ENCODE results near the gene SMIM29.

The SMIM29 gene

DNA sequence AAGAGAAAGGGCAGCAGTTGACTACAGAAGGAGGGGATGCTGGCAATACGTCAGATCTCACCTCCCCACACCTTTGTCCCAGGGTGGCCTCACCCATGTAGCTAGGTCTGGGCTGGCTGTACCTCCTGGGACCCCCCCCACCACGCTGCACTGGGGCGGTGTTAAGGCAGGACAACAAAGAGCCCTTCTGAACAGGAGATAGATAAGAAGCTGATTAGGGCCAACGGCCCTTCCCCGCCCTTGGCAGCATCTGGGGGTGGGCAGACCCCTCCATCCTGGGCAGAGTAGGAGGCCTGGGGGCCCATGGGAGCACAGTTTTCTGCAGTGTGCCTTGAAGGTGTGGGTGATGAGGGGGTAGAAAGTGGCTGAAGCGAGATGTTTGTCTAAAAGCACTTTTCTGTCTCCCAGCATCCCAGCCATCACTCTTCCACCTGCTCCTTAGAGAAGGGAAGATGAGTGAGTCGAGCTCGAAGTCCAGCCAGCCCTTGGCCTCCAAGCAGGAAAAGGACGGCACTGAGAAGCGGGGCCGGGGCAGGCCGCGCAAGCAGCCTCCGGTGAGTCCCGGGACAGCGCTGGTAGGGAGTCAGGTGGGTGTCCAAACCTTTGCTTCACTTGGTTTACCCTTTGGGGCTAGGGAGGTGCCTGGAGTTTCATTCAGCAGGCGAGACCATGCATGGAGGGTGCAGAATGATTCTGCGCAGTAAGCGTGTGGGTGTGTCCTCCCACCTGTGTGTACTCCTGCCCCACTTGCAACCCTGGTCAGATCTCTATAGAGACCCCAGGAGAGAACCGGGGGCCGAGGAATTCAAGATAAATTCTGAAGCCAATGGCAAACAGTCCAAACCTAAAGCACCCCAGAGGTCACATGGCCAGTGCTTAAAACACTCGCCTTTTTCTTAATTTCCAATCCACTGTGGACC, 8.2 kb downstream of the SMIM29 start:
- intact Hi-C loops (cut with micrococcal nuclease): no loop called here
- no peak overlapping the region for H3K27ac Mint-ChIP-seq
- no peaks in the 10 kb centered on the region for H3K9me3 Mint-ChIP-seq
- peaks cover 55% of the 10 kb centered on the region for H3K36me3 Mint-ChIP-seq (ENCODE audit: low read depth)
- H3K27me3 Mint-ChIP-seq: no peaks in the 10 kb centered on the region
- H3K4me3 Mint-ChIP-seq: no peak overlapping the region
- peaks cover 81% of the 10 kb centered on the region for H3K4me1 Mint-ChIP-seq (ENCODE audit: low read depth)

DNA sequence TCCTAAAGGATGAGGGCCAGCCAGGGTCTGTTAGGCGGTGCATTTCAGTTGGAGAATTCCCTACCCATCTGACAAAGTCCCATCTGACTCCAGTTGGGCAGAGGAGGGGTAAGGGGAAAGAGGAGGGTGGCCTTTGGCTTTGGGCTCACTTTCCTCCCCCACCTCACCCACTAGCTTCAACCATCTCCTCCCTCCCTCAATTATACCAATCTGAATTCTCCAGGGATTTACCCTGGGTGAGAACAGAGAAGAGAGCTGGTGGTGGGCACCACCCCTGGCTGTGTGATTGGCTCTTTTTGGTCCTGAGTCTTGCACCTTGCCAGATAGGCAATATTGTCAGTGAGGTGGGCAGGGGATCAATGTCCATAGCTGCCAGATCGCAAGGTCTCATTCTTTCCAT, 8.9 kb downstream of the SMIM29 start:
- H3K9me3 Mint-ChIP-seq: no peaks in the 10 kb centered on the region
- no peak overlapping the region for H3K4me3 Mint-ChIP-seq
- intact Hi-C loops (cut with micrococcal nuclease): no loop called here
- H3K27ac Mint-ChIP-seq: no peak overlapping the region
- peaks cover 75% of the 10 kb centered on the region for H3K4me1 Mint-ChIP-seq (ENCODE audit: low read depth)
- H3K27me3 Mint-ChIP-seq: no peaks in the 10 kb centered on the region
- H3K36me3 Mint-ChIP-seq (ENCODE audit: low read depth): peaks cover 48% of the 10 kb centered on the region

DNA sequence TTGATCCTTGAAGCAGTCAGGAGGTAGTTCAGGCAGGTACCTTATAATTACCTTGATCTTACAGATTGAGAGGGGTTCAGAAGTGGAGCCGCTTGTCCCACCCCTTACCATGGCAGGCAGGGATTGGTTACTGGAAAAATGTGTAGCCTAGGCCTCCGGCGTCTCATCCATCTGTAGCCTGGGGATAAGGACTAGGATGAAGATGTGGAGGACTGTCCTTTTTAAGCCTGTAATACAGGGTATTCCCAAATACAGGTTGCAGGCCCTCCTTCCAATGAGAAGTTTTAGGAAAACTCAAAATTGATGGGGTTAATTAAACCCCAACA, 9.3 kb downstream of the SMIM29 start:
- H3K4me1 Mint-ChIP-seq (ENCODE audit: low read depth): peaks cover 70% of the 10 kb centered on the region

DNA sequence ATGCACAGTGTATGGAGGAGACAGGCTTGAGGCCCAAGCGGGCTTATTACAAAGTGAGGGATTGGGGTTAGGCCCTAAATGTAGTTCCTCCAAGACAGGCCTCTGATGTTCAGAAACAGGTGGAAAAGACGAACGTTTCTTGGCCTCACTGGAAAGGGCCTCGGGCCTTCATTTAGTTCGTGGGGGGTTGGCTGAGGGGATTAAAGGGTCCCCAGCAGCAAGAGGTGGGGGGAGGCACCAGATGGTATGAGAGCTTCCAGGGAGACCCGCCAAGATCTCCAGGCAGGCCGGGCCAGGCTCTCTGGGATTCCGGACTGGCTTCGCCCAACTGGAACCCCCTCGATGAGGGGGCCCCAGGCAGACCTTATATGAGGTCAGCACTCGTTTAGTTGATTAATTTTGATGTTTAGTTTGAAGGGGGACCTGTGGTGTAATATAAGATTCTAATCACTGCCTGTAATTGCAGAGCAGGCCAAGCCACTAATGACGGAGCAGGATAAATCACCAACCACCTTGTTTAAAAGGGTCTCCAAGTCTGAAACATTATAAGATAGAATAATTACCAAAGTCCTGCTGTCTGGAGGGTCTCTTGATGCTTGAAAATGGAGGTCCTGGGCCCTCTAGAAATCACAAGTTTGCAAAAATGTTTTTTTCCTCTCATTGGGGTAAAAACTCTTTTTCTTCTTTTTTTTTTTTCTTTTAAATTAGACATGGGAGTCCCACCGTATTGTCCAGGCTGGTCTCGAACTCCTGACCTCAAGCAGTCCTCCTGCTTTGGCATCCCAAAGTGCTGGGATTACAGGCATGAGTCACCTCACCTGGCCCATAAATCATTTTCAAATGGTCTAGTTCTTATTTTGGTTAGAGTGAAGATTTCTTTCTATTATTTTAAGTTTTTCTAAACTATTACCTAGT, 10.0 kb downstream of the SMIM29 start:
- peaks cover 64% of the 10 kb centered on the region for H3K4me1 Mint-ChIP-seq (ENCODE audit: low read depth)
- no peaks in the 10 kb centered on the region for H3K9me3 Mint-ChIP-seq
- H3K36me3 Mint-ChIP-seq (ENCODE audit: low read depth): peaks cover 39% of the 10 kb centered on the region
- peak overlapping the region; percentile 65 for H3K27ac Mint-ChIP-seq
- no peaks in the 10 kb centered on the region for H3K27me3 Mint-ChIP-seq
- peak overlapping the region; percentile 76 for H3K4me3 Mint-ChIP-seq
- intact Hi-C loops (cut with micrococcal nuclease): no loop called here

More for the DNA sequence above, 9.3 kb downstream of the SMIM29 start:
- Mint-ChIP-seq H3K9me3 (no peaks in the 10 kb centered on the region), H3K27ac (no peak overlapping the region), H3K36me3 (ENCODE audit: low read depth) (peaks cover 44% of the 10 kb centered on the region), H3K27me3 (no peaks in the 10 kb centered on the region), H3K4me3 (no peak overlapping the region)
- intact Hi-C loops (cut with micrococcal nuclease): no loop called here

DNA sequence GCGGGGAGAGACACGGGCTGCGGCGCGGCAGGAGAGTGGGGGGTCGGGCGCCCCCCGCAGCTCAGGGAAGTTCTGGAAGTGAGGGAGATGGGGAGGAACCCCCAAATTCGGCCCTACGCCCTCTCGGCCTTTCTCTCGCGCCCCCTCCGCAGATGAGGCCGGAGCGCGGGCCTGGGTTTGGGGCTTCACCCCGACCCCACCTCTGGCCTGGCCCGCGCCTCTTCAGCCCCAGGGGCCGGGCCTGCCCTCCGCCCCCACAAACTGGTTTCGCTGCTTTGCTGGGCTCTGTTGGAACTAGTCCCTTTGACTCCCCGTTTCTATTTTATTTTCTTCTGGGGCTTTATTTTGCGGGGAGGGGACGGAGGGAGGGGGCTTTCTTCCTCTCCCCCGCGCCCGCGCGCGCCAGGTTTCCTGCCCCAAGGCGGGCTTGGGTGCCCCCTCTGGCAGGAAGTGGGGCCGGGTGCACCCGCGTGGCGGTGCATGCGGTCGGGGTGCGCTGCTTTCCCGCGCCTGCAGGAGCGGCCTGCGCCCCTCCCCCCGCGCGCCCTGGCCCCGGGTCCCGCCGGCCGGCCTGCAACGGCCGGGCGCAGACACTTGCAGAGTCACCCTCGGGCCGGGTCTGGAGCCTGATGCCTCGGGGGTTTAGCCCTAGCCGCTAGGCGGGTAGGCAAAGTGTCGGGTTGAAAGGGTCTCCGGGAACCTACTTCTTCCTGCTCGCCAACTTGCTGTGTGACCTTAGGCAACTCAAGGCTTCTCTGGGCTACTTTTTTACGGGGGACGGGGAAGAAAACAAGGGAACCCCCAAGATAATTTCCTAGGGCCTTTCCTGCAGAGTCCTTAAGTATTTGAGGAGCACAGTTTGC, 10.9 kb downstream of the SMIM29 start:
- Mint-ChIP-seq H3K36me3 (ENCODE audit: low read depth) (peaks cover 30% of the 10 kb centered on the region), H3K27ac (peak overlapping the region; percentile 65), H3K4me1 (ENCODE audit: low read depth) (peaks cover 55% of the 10 kb centered on the region)

DNA sequence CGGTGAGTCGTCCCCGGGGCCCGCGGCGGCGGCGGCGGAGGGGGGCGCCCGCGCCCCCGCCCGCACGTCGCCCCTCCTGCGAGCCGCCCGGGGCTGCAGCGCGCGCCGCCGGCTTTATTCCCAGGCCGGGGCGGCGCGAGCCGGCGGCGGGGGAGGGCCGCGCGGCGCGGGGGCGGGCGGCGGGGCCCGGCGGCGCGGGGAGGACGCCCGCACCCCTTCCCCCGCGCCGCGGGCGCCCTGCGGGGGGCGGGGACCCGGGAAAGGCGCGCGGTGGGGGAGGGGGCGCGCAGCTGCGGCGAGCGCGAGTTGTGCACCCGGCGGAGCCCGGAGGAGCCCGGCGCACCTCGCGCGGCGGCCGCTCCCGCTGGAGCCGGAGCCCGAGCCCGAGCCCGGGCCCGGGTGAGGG, 11.5 kb downstream of the SMIM29 start:
- intact Hi-C loops (cut with micrococcal nuclease): no loop called here
- peaks cover 49% of the 10 kb centered on the region for H3K4me1 Mint-ChIP-seq (ENCODE audit: low read depth)
- H3K27ac Mint-ChIP-seq: peak overlapping the region; percentile 89
- H3K9me3 Mint-ChIP-seq: no peaks in the 10 kb centered on the region
- H3K27me3 Mint-ChIP-seq: no peaks in the 10 kb centered on the region
- peak overlapping the region; percentile 78 for H3K4me3 Mint-ChIP-seq
- peaks cover 24% of the 10 kb centered on the region for H3K36me3 Mint-ChIP-seq (ENCODE audit: low read depth)

More for the DNA sequence above, 10.9 kb downstream of the SMIM29 start:
- H3K27me3 Mint-ChIP-seq: no peaks in the 10 kb centered on the region
- intact Hi-C loops (cut with micrococcal nuclease): no loop called here
- peak overlapping the region; percentile 76 for H3K4me3 Mint-ChIP-seq
- H3K9me3 Mint-ChIP-seq: no peaks in the 10 kb centered on the region

DNA sequence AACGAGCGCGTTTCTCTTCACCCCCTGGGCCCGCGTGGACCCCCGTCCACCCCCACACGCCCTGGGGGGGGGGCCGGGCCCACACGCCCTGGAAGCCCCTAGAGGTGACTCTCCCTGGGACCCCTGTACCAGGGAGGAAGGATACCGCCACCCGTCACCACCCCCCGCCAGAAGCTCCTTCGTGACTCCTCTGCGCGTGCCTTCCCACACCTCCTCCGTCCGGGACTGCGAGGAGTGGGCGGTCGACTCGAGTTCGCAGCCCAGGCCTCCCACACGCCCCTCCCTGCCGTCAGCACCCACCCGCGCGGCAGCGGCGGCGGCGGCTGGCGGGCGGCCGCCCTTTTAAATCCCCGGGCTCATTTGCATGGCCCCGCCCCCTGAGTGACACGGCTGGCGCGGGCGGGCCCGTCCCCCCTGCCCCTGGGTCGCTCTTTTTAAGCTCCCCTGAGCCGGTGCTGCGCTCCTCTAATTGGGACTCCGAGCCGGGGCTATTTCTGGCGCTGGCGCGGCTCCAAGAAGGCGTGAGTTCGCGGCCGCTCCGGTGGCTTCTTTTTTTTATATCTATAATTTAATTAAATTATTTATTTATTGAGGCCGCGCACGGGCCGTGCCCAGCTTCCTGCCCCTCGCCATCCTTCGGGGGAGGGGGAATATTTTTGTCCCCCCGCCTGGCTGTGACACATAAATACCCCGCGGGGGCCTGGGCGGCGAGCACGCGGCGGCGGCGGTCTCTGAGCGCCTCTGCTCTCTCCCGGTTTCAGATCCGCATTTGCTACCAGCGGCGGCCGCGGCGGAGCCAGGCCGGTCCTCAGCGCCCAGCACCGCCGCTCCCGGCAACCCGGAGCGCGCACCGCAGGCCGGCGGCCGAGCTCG, 12.1 kb downstream of the SMIM29 start, which contains the start of gene HMGA1:
Gene HMGA1 (plus strand): TSS at position 431 of the 873 bp plus-strand sequence. CDS start 3,908 bp downstream, outside the sequence.
- intact Hi-C loops (cut with micrococcal nuclease): no loop called here
- Mint-ChIP-seq H3K4me3 (peak within 1 kb of the TSS; percentile 78), H3K27ac (peak within 1 kb of the TSS; percentile 89), H3K36me3 (ENCODE audit: low read depth) (peaks cover 18% of the 10 kb centered on the region), H3K9me3 (no peaks in the 10 kb centered on the region), H3K27me3 (no peaks in the 10 kb centered on the region), H3K4me1 (ENCODE audit: low read depth) (peaks cover 48% of the 10 kb centered on the region)

DNA sequence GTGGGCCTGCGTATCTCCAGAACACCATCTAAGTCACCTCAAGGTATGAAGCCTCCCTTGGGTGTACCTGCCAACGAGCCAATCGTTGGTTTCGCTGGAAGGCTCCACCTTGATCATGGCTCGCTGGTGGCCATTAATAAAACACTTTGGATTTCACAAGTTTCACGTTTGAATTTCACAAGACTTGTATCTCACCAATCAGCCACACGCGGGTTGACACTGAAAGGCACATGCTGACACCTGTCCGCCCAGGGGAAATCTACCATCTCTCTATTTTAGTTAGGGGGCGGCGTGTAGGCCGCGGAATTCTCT, 12.7 kb downstream of the SMIM29 start:
- Mint-ChIP-seq H3K36me3 (ENCODE audit: low read depth) (peaks cover 12% of the 10 kb centered on the region), H3K27me3 (no peaks in the 10 kb centered on the region), H3K4me3 (peak overlapping the region; percentile 78), H3K4me1 (ENCODE audit: low read depth) (peaks cover 45% of the 10 kb centered on the region), H3K9me3 (no peaks in the 10 kb centered on the region), H3K27ac (peak overlapping the region; percentile 89)
- intact Hi-C loops (cut with micrococcal nuclease): no loop called here

DNA sequence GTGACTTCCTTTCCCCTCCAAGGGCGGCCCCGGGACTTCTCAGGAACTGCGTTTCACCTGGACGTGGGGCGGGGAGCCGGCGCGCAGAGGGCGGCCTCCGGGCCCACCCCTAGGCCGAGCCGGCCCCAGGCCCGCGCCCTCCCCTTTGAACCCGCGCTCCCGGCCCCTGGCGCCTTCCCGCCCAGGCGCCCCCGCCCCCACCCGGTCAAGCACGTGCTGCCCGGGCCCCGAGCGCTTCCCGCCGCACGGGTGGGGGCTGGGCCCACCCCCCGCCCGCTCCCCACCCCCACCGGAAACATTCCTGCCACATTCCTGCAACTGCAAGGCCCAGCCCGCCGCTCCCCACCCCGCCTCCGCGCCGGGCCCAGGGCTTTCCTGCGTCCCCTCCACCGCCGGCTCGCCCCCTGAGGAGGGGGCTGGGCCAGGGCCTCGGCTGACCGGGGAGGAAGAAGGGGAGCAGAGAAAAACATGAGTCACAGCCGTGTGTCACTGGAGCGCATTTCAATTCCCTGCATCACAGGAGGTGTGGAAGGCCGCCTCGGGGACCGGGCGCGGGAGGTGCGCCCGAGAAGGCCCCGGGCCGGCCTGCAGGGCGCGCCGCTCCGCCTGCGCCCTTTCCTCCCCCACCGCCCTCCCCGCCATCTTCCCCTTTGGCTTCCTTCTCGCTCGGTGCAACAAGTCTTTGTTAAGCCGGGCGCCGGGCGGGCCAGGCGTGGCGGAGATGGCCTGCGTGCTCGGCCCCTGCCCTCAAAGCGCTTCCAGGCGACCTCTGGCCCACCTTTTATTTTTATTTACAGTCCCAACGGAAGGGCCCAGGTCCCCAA, 13.3 kb downstream of the SMIM29 start:
- intact Hi-C loops (cut with micrococcal nuclease): no loop called here

DNA sequence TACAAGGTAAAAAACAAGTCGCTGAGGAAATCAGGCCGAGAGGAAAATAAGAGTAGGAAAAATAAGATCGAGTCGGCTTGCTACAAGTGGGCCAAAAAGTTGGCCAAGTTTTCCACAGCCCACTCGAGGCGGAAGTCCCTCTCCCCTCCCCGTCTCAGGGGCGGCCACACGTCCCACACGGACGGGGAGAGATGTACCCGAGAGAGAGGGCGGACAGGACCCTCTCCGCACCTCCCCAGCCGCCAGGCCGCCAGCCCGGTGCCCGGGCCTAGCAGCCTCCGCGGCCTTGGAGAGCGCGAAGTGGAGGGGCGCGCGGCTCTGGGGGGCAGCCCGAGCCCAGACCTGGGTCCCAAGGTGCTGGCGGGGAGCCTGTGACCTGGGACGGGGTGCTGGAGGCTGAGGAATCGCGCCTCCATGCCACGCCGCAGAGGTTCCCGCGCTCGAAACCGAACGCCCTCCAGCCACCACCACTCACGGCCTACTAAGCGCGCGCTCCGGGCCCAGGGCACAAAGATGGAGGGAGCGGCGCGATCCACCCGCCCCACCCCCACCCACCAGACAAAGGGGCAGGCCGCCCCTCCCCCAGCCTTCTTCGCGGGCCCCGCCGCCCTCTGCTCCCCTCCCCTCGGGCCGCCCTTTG, 14.0 kb downstream of the SMIM29 start:
- H3K36me3 Mint-ChIP-seq (ENCODE audit: low read depth): no peaks in the 10 kb centered on the region
- peaks cover 42% of the 10 kb centered on the region for H3K4me1 Mint-ChIP-seq (ENCODE audit: low read depth)
- H3K27me3 Mint-ChIP-seq: peaks cover 1% of the 10 kb centered on the region
- no peak overlapping the region for H3K27ac Mint-ChIP-seq
- no peak overlapping the region for H3K4me3 Mint-ChIP-seq
- intact Hi-C loops (cut with micrococcal nuclease): no loop called here
- no peaks in the 10 kb centered on the region for H3K9me3 Mint-ChIP-seq

More for the DNA sequence above, 13.3 kb downstream of the SMIM29 start:
- peak overlapping the region; percentile 78 for H3K4me3 Mint-ChIP-seq
- H3K4me1 Mint-ChIP-seq (ENCODE audit: low read depth): peaks cover 47% of the 10 kb centered on the region
- H3K27ac Mint-ChIP-seq: peak overlapping the region; percentile 89
- H3K27me3 Mint-ChIP-seq: peaks cover 1% of the 10 kb centered on the region
- H3K9me3 Mint-ChIP-seq: no peaks in the 10 kb centered on the region
- peaks cover 6% of the 10 kb centered on the region for H3K36me3 Mint-ChIP-seq (ENCODE audit: low read depth)

DNA sequence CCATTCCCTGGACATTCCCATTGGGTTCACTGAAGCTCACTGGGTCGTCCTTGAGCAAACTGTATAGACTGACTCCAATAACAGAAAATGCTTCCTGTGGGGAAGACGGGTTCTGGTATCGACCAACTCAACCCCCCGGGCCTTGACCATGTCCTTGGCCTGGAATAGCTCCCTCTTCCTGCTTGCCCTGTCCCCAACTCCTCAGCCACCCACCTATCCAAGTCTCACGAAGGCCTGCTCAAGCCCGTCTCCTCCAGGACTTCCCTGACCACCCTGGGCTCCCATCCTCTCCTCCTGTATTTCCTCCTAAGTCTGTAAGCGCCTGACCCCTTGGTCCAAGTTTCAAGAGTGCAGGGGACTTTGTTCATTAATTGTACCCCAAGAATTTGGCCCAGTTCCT, 14.9 kb downstream of the SMIM29 start:
- Mint-ChIP-seq H3K9me3 (no peaks in the 10 kb centered on the region), H3K27me3 (peaks cover 1% of the 10 kb centered on the region), H3K4me1 (ENCODE audit: low read depth) (peaks cover 41% of the 10 kb centered on the region), H3K4me3 (no peak overlapping the region), H3K27ac (peak overlapping the region; percentile 12), H3K36me3 (ENCODE audit: low read depth) (no peaks in the 10 kb centered on the region)
- intact Hi-C loops (cut with micrococcal nuclease): no loop called here

DNA sequence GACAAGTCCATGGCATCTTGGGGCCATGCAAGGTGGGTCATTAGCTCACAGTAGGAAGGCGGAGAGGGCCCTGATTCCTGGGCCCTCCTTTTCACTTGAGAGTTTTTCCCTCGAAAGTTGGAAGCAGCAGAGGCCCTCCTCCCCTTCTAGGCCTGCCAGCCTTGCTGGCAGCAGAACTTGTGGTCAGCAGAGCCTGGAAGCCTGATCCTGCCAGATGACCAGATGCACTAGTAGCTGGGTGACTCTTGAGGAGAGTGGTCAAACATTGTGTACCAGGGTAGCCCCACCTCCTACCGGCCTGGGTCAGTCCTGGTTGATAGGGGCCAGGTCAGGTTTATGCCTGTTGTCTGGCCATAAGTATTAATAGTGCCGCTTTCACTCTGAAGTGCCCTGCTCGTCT, 15.9 kb downstream of the SMIM29 start:
- Mint-ChIP-seq H3K4me1 (ENCODE audit: low read depth) (peaks cover 40% of the 10 kb centered on the region), H3K27ac (peak overlapping the region; percentile 5)
- intact Hi-C loops (cut with micrococcal nuclease): no loop called here

More for the DNA sequence above, 15.9 kb downstream of the SMIM29 start:
- Mint-ChIP-seq H3K36me3 (ENCODE audit: low read depth) (no peaks in the 10 kb centered on the region), H3K9me3 (no peaks in the 10 kb centered on the region), H3K4me3 (no peak overlapping the region), H3K27me3 (peaks cover 1% of the 10 kb centered on the region)

All from dendritic cell treated with granulocyte-macrophage colony-stimulating factor and Interleukin-4, amounts not matched to agents 40 ng/mL and 50 ng/mL, for 4 days (primary cell).